Uterus (tissue), 4 donors: ENCODE measurements around the gene IRF5. TPM values are rescaled to one million over a fixed set of nuclear protein-coding genes. Genes with fewer than 3 reads are reported as not detected.

ENCODE experiments used
- DNase-seq, 2 donors: peaks; one replicate each; pipeline ENCODE4 v3.0.0-alpha.2; 2019 to 2020
- H3K27ac ChIP-seq, 2 donors: fragments of 200-600 bp; sonication (generic); 1 replicate in 1 of 2; 2 replicates in 1 of 2; pipeline ENCODE4 v1.5.1; 2016 to 2018
- H3K27me3 ChIP-seq, 2 donors: fragments of 200-600 bp; sonication (generic); one replicate each; pipeline ENCODE4 v1.5.1; 2018 to 2019; ENCODE audit warnings: control low read depth in 1 of 2
- H3K36me3 ChIP-seq, 2 donors: fragments of 200-600 bp; sonication (generic); one replicate each; pipeline ENCODE4 v1.5.1; 2019; ENCODE audit warnings: control low read depth in 1 of 2
- H3K4me1 ChIP-seq, 2 donors: fragments of 200-600 bp; sonication (generic); one replicate each; pipeline ENCODE4 v1.5.1; 2018 to 2019; ENCODE audit warnings: control low read depth in 1 of 2
- H3K4me3 ChIP-seq, 2 donors: fragments of 200-600 bp; sonication (generic); 1 replicate in 1 of 2; 2 replicates in 1 of 2; pipeline ENCODE4 v1.5.1; 2018 to 2019; ENCODE audit warnings: mild to moderate bottlenecking in 1 of 2
- H3K9me3 ChIP-seq, 2 donors: fragments of 200-600 bp; sonication (generic); one replicate each; pipeline ENCODE4 v1.5.1; 2019; ENCODE audit warnings: control low read depth in 1 of 2
- CTCF ChIP-seq, 4 experiments: fragments of 200-600 bp in 2 of 4; fragments of 450-650 bp in 2 of 4; sonication (generic) in 2 of 4; IDR thresholded peaks; one replicate each; pipeline ENCODE4 v1.5.1; 2016 to 2019; ENCODE audit warnings: antibody characterized with exemption in 4 of 4, mild to moderate bottlenecking in 2 of 4, moderate library complexity in 1 of 4
- POLR2A ChIP-seq, 2 donors: fragments of 450-650 bp; IDR thresholded peaks; one replicate each; pipeline ENCODE4 v1.6.1; 2016; ENCODE audit warnings: antibody characterized with exemption in 2 of 2, mild to moderate bottlenecking in 1 of 2, moderate library complexity in 1 of 2
- intact Hi-C: fragments of 100-400 bp; cut with DNase I; formaldehyde crosslinking; loops from one replicate; pipeline ENCODE4 v1.15.1; 2023; ENCODE audit warnings: low total_unique reads
- total RNA-seq, 4 donors: library from RNA; depleted of rRNA in 3 of 4; stranded (reverse); fragments of >200 nt in 3 of 4; gene quantifications; one replicate each; pipeline versions ENCODE4 v1.1.0 to v1.2.4, GENCODE V29; 2014 to 2023
- donor health status: DM: yes; HTN: yes; CAD: no.

The IRF5 gene
- total RNA-seq, 4 donors from 2014 or later = 2.0 to 52.5 (median 4.5) TPM

- peaks cover 0 to 4% of the 10 kb centered on the region in 2 donors for H3K27me3 ChIP-seq
- no peak for DNase-seq
- no peaks in the 10 kb centered on the region for H3K36me3 ChIP-seq
- no peak for TF ChIP-seq POLR2A (IDR thresholded peaks at IDR 0.05)
- TF ChIP-seq CTCF (IDR thresholded peaks at IDR 0.05) = no peak
- no peaks in the 10 kb centered on the region for H3K9me3 ChIP-seq
- intact Hi-C loops = no loop called here
- no peak overlapping the region for H3K27ac ChIP-seq
- no peaks in the 10 kb centered on the region for H3K4me1 ChIP-seq
- no peak overlapping the region for H3K4me3 ChIP-seq
Measured at GRCh38 chr7:128890306-128891109, 47.2 kb upstream of the IRF5 start.

- no peak for DNase-seq
- Histone ChIP-seq H3K27me3 (peaks cover 0 to 4% of the 10 kb centered on the region in 2 donors), H3K4me1 (no peaks in the 10 kb centered on the region), H3K9me3 (no peaks in the 10 kb centered on the region), H3K36me3 (no peaks in the 10 kb centered on the region), H3K27ac (no peak overlapping the region), H3K4me3 (no peak overlapping the region)
- TF ChIP-seq POLR2A (IDR thresholded peaks at IDR 0.05) (no peak), CTCF (IDR thresholded peaks at IDR 0.05) (no peak)
- intact Hi-C loops = no loop called here
Measured at GRCh38 chr7:128891110-128891941, 46.4 kb upstream of the IRF5 start.

- Histone ChIP-seq H3K4me1 (no peaks in the 10 kb centered on the region), H3K27ac (no peak overlapping the region), H3K27me3 (peaks cover 0 to 4% of the 10 kb centered on the region in 2 donors), H3K9me3 (no peaks in the 10 kb centered on the region), H3K36me3 (no peaks in the 10 kb centered on the region), H3K4me3 (no peak overlapping the region)
- TF ChIP-seq CTCF (IDR thresholded peaks at IDR 0.05) (no peak), POLR2A (IDR thresholded peaks at IDR 0.05) (no peak)
- intact Hi-C loops = no loop called here
- DNase-seq = no peak
Measured at GRCh38 chr7:128891942-128892269, 45.8 kb upstream of the IRF5 start.

GRCh38 chr7:128892521-128893250, 45.0 kb upstream of the IRF5 start:
- H3K9me3 ChIP-seq = no peaks in the 10 kb centered on the region
- no peak overlapping the region for H3K27ac ChIP-seq
- H3K4me3 ChIP-seq = no peak overlapping the region
- no peaks in the 10 kb centered on the region for H3K4me1 ChIP-seq
- no peak for TF ChIP-seq CTCF (IDR thresholded peaks at IDR 0.05)
- no peak for TF ChIP-seq POLR2A (IDR thresholded peaks at IDR 0.05)
- peaks cover 0 to 4% of the 10 kb centered on the region in 2 donors for H3K27me3 ChIP-seq
- H3K36me3 ChIP-seq = no peaks in the 10 kb centered on the region
- no peak for DNase-seq
- intact Hi-C loops = no loop called here
